H1 (cell line): ENCODE results near the gene TMEM235. TPM values are rescaled to one million over a fixed set of nuclear protein-coding genes. Genes with fewer than 3 reads are reported as not detected.

Experiments used
- CTCF ChIA-PET: fragments of 300-600 bp; sonication (Branson Sonifier 250); formaldehyde crosslinking; loops from one replicate; lab custom pipeline; 2021; ENCODE audit not compliant: partially characterized antibody; lab: Charles Lee
- POLR2A ChIA-PET: fragments of 300-600 bp; sonication (Branson Sonifier 250); formaldehyde crosslinking; loops from one replicate; lab custom pipeline; 2021; ENCODE audit warnings: inconsistent platforms; ENCODE audit not compliant: partially characterized antibody; lab: Charles Lee
- DNase-seq, 2 experiments: peaks; one replicate each; pipeline versions ENCODE4 v3.0.0 to v3.0.0-alpha.2; 2010 to 2022; ENCODE audit warnings: low spot score in 2 of 2, low read depth in 1 of 2, mixed read lengths in 1 of 2
- FAIRE-seq: peaks from 2 replicates; lab custom pipeline; 2011; peaks lifted over from hg19 to GRCh38; lab: Jason Lieb, UNC
- H2AFZ ChIP-seq: 2 replicates; pipeline ENCODE4 v1.8.1; 2012; ENCODE audit warnings: low read length, inconsistent platforms
- H2AK5ac ChIP-seq: 2 replicates; pipeline ENCODE4 v1.6.1; 2013; ENCODE audit warnings: low read depth, low read length
- H2BK120ac ChIP-seq: replicated peaks from 2 replicates; pipeline ENCODE3; 2013; ENCODE audit warnings: low read depth, low read length, inconsistent platforms
- H2BK12ac ChIP-seq: 2 replicates; pipeline ENCODE4 v1.6.1; 2013; ENCODE audit warnings: low read depth, low read length
- H2BK15ac ChIP-seq: 2 replicates; pipeline ENCODE4 v1.6.1; 2013; ENCODE audit warnings: low read length
- H2BK20ac ChIP-seq: 2 replicates; pipeline ENCODE4 v1.6.1; 2013; ENCODE audit warnings: low read length
- H2BK5ac ChIP-seq: 2 replicates; pipeline ENCODE4 v1.6.1; 2013; ENCODE audit warnings: low read depth, low read length
- H3K14ac ChIP-seq: 2 replicates; pipeline ENCODE4 v1.6.1; 2013; ENCODE audit warnings: inconsistent platforms; ENCODE audit not compliant: insufficient read length
- H3K18ac ChIP-seq: 2 replicates; pipeline ENCODE4 v1.6.1; 2013; ENCODE audit warnings: low read length; ENCODE audit errors: extremely low read depth
- H3K23ac ChIP-seq: 2 replicates; pipeline ENCODE4 v1.6.1; 2013; ENCODE audit warnings: inconsistent platforms; ENCODE audit not compliant: insufficient read length
- H3K23me2 ChIP-seq: 2 replicates; pipeline ENCODE4 v1.6.1; 2013; ENCODE audit warnings: low read depth, low read length
- H3K27ac ChIP-seq: 2 replicates; pipeline ENCODE4 v1.6.1; 2011; ENCODE audit warnings: low read depth, low read length, inconsistent platforms
- H3K27me3 ChIP-seq, 4 experiments: replicated peaks in 1 of 4; 1 replicate in 1 of 4; 2 replicates in 3 of 4; pipeline versions ENCODE4 v1.6.1 to v1.8.1; 2011 to 2013; ENCODE audit warnings: low read length in 3 of 4, mild to moderate bottlenecking in 3 of 4, inconsistent platforms in 2 of 4, mixed read lengths in 2 of 4, moderate library complexity in 1 of 4; ENCODE audit not compliant: control insufficient read depth in 3 of 4, insufficient read depth in 3 of 4; ENCODE audit errors: extremely low read depth in 1 of 4
- H3K36me3 ChIP-seq, 4 experiments: 2 replicates each; pipeline versions ENCODE4 v1.6.1 to v1.8.1; 2011 to 2013; ENCODE audit warnings: mild to moderate bottlenecking in 4 of 4, low read length in 3 of 4, moderate library complexity in 2 of 4, control low read depth in 1 of 4, inconsistent platforms in 1 of 4; ENCODE audit not compliant: insufficient read depth in 4 of 4, control insufficient read depth in 2 of 4
- H3K4ac ChIP-seq: replicated peaks from 2 replicates; pipeline ENCODE3; 2013; ENCODE audit warnings: low read length, low read depth, mixed read lengths, inconsistent platforms; ENCODE audit not compliant: insufficient read length
- H3K4me1 ChIP-seq, 4 experiments: replicated peaks in 1 of 4; 1 replicate in 1 of 4; 2 replicates in 3 of 4; pipeline versions ENCODE4 v1.6.1 to v1.8.1; 2011 to 2013; ENCODE audit warnings: low read length in 3 of 4, inconsistent platforms in 2 of 4, mixed read lengths in 1 of 4; ENCODE audit not compliant: insufficient read depth in 4 of 4, control insufficient read depth in 3 of 4
- H3K4me2 ChIP-seq, 2 experiments: 2 replicates each; pipeline versions ENCODE4 v1.6.1 to v1.8.1; 2011 to 2013; ENCODE audit warnings: low read depth in 2 of 2, low read length in 2 of 2, control low read depth in 1 of 2, inconsistent platforms in 1 of 2, mild to moderate bottlenecking in 1 of 2; ENCODE audit not compliant: insufficient read depth in 1 of 2
- H3K4me3 ChIP-seq, 4 experiments: fragments of 200-600, 300-600 bp in 1 of 4; sonication (generic), shearing (Covaris generic), sonication (Bioruptor Twin) in 1 of 4; 2 replicates each; pipeline versions ENCODE4 v1.5.1 to v1.8.1; 2011 to 2016; ENCODE audit warnings: low read length in 4 of 4, low read depth in 3 of 4, control low read depth in 2 of 4, inconsistent platforms in 2 of 4, mild to moderate bottlenecking in 2 of 4, mixed read lengths in 1 of 4, moderate library complexity in 1 of 4; ENCODE audit not compliant: insufficient read depth in 2 of 4; ENCODE audit errors: extremely low read depth in 1 of 4
- H3K56ac ChIP-seq: replicated peaks from 2 replicates; pipeline ENCODE3; 2013; ENCODE audit warnings: low read depth, mild to moderate bottlenecking, mixed read lengths, low read length, inconsistent platforms; ENCODE audit not compliant: insufficient read length
- H3K79me1 ChIP-seq: 2 replicates; pipeline ENCODE4 v1.6.1; 2013; ENCODE audit warnings: low read depth, low read length, control low read depth
- H3K79me2 ChIP-seq, 2 experiments: 2 replicates each; pipeline versions ENCODE4 v1.6.1 to v1.8.1; 2012 to 2013; ENCODE audit warnings: low read length in 2 of 2, mild to moderate bottlenecking in 2 of 2, inconsistent platforms in 1 of 2; ENCODE audit not compliant: insufficient read depth in 2 of 2, control insufficient read depth in 1 of 2
- H3K9ac ChIP-seq, 4 experiments: replicated peaks in 1 of 4; 1 replicate in 1 of 4; 2 replicates in 3 of 4; pipeline versions ENCODE4 v1.6.1 to v1.8.1; 2011 to 2013; ENCODE audit warnings: low read depth in 3 of 4, low read length in 3 of 4, control low read depth in 2 of 4, mild to moderate bottlenecking in 2 of 4, moderate library complexity in 2 of 4, inconsistent platforms in 1 of 4; ENCODE audit errors: extremely low read depth in 1 of 4
- H3K9me3 ChIP-seq, 2 experiments: 2 replicates each; pipeline versions ENCODE4 v1.6.1 to v1.8.1; 2012 to 2013; ENCODE audit warnings: mild to moderate bottlenecking in 2 of 2, moderate library complexity in 2 of 2, control low read depth in 1 of 2, inconsistent platforms in 1 of 2, low read depth in 1 of 2, low read length in 1 of 2, mixed read lengths in 1 of 2; ENCODE audit not compliant: insufficient read depth in 2 of 2
- H4K20me1 ChIP-seq, 2 experiments: replicated peaks in 1 of 2; 2 replicates each; pipeline versions ENCODE3 to v1.8.1; 2011 to 2013; ENCODE audit warnings: inconsistent platforms in 2 of 2, low read length in 2 of 2, mild to moderate bottlenecking in 1 of 2; ENCODE audit not compliant: insufficient read depth in 2 of 2, control insufficient read depth in 1 of 2
- H4K5ac ChIP-seq: 2 replicates; pipeline ENCODE4 v1.6.1; 2013; ENCODE audit warnings: low read length, low read depth, mixed read lengths, inconsistent platforms; ENCODE audit not compliant: insufficient read length
- H4K8ac ChIP-seq: 2 replicates; pipeline ENCODE4 v1.8.0; 2013; ENCODE audit warnings: mild to moderate bottlenecking, moderate library complexity, low read length, inconsistent platforms; ENCODE audit not compliant: insufficient read depth; ENCODE audit errors: extremely low read depth
- H4K91ac ChIP-seq: replicated peaks from 2 replicates; pipeline ENCODE3; 2013; ENCODE audit warnings: low read length, mixed read lengths, inconsistent platforms; ENCODE audit not compliant: insufficient read length
- BCL11A ChIP-seq, 2 experiments: IDR thresholded peaks; one replicate each; pipeline ENCODE4 v1.6.1; 2011; ENCODE audit warnings: low read depth in 2 of 2, low read length in 2 of 2, mild to moderate bottlenecking in 2 of 2
- CREB1 ChIP-seq: IDR thresholded peaks from 2 replicates; pipeline ENCODE4 v1.6.1; 2012; ENCODE audit warnings: inconsistent platforms
- RNF2 ChIP-seq: fragments of 200-900, 300-1000 bp; sonication (generic); IDR thresholded peaks from 2 replicates; pipeline ENCODE4 v1.7.1; 2016; ENCODE audit warnings: borderline replicate concordance, low read depth, mild to moderate bottlenecking, antibody characterized with exemption, low read length; ENCODE audit not compliant: poor library complexity, severe bottlenecking; ENCODE audit errors: missing control alignments
- WGBS, 2 experiments: shearing (Covaris generic) in 1 of 2; methylation state at CpG; one replicate each; pipeline versions ENCODE4 v1.1.6 to v1.1.7; 2013 to 2015; ENCODE audit warnings: low lambda C conversion rate in 2 of 2, mixed read lengths in 2 of 2, inconsistent platforms in 1 of 2, low coverage in 1 of 2, missing lambda C conversion rate in 1 of 2; ENCODE audit not compliant: insufficient replicate concordance in 2 of 2, insufficient coverage in 1 of 2, insufficient read length in 1 of 2; ENCODE audit errors: extremely low coverage in 1 of 2, missing lambda C conversion rate in 1 of 2; 5-methylcytosine and 5-hydroxymethylcytosine counted together
- polyA plus RNA-seq, 7 experiments: library from polyadenylated mRNA; depleted of rRNA in 3 of 7; stranded (reverse) in 5 of 7; unstranded in 2 of 7; fragments of >200 nt in 5 of 7; fragments of 200-250 nt in 2 of 7; gene quantifications; 1 replicate in 5 of 7; 2 replicates in 1 of 7; 4 replicates in 1 of 7; pipeline versions ENCODE4 v1.2.1 to v1.2.3, GENCODE V29; 2011 to 2013; ENCODE audit warnings: missing spikeins in 2 of 7, mixed read lengths in 2 of 7
- total RNA-seq: library from RNA; stranded (reverse); fragmentation: NEBNext Ultra II Directional; extraction: Animal tissue kit (Norgen Biotek cat#: 25700); gene quantifications from 2 replicates; pipeline ENCODE4 v1.2.1, GENCODE V29; 2021

The TMEM235 gene
- total and polyA plus RNA-seq, 2 of the 8 experiments (the other 6 are each of a cell fraction or from before 2014, with no cell fraction given): 0.05 to 0.15 TPM

DNA sequence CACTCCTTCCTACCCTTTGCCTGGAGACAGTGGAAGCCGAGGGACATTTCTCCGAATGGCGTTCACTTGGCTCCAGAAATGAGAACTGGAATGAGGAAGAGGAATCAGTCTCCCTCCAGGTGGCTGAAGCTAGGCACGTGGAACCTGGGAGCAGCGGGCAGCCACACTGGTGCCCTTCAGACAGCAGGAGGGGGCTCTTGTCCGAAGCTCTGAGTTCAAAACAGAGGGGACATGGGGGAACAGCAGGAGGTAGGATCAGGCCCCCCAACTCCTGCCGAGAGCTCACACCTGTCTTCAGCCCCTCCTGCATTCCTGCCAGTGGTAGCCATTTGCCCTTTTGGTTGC lies 41.5 kb downstream of the TMEM235 start:
- no peak overlapping the region for H3K4me2 ChIP-seq
- no peak overlapping the region for H3K56ac ChIP-seq
- H3K27ac ChIP-seq: no peak overlapping the region; the same call in 1 of the 2 replicates
- no peaks in the 10 kb centered on the region for H3K79me1 ChIP-seq
- no peak overlapping the region for H3K14ac ChIP-seq
- H3K9ac ChIP-seq: no peak overlapping the region
- H2BK12ac ChIP-seq: peak overlapping the region; percentile 39; the same call in 1 of the 2 replicates
- POLR2A ChIA-PET: interaction anchor here (1.2 kb wide), 1 partner anchor 41 kb away, joined by 4 read pairs; no protein-coding TSS in a partner anchor
- peak overlapping the region; percentile 72; the same call in 1 of the 2 replicates for H2BK15ac ChIP-seq
- no peak overlapping the region; the same call in 1 of the 2 replicates for H2BK20ac ChIP-seq
- H3K27me3 ChIP-seq: peaks cover 0 to 2% (median 0%) of the 10 kb centered on the region in 4 experiments; a peak in 4 of 7 replicates
- no peak overlapping the region for H3K4ac ChIP-seq
- FAIRE-seq: no peak
- no peaks in the 10 kb centered on the region for H3K36me3 ChIP-seq
- CTCF ChIA-PET: interaction anchor here (0.6 to 7.8 kb wide), 5 partner anchors 12 to 149 kb away, joined by 3 to 50 read pairs (median 4); partner anchors contain the start of gene SOCS3
- DNase-seq: no peak
- H4K91ac ChIP-seq: no peak overlapping the region
- peaks cover 16 to 44% (median 35%) of the 10 kb centered on the region in 4 experiments for H3K4me1 ChIP-seq
- H2BK120ac ChIP-seq: no peak overlapping the region
- 75% methylated on average over 7 of the region's 7 CpGs; no CpG with 5 or more reads in 1 of the 2 experiments for WGBS, 2 experiments
- 0 out of 2 replicates have a peak overlapping the region, but pooled peaks have one; percentile 9 for H2BK5ac ChIP-seq
- 0 out of 2 replicates have a peak overlapping the region, but pooled peaks have one; percentile 45 for H4K8ac ChIP-seq
- no peak overlapping the region for H3K23ac ChIP-seq
- H4K5ac ChIP-seq: no peak overlapping the region
- H4K20me1 ChIP-seq: no peaks in the 10 kb centered on the region
- H2AK5ac ChIP-seq: no peak overlapping the region
- H3K23me2 ChIP-seq: no peaks in the 10 kb centered on the region; the same call in 1 of the 2 replicates
- no peak overlapping the region for H3K18ac ChIP-seq
- no peak overlapping the region for H3K4me3 ChIP-seq
- H3K79me2 ChIP-seq: no peaks in the 10 kb centered on the region
- 0 out of 2 replicates have a peak overlapping the region, but pooled peaks have one; percentile 4 for H2AFZ ChIP-seq
- no peaks in the 10 kb centered on the region; a peak in 1 of 4 replicates for H3K9me3 ChIP-seq
- TF ChIP-seq CREB1 (no peak), BCL11A (IDR thresholded peaks at IDR 0.05; ENCODE audit: low read depth in 2 of 2, low read length in 2 of 2) (no peak), RNF2 (no peak)
